ENCODE results near the gene STX11. TPM values are rescaled to one million over a fixed set of nuclear protein-coding genes. Genes with fewer than 3 reads are reported as not detected.

The STX11 gene
- total RNA-seq, 1 experiment from 2014 or later = 0.17 TPM

DNA sequence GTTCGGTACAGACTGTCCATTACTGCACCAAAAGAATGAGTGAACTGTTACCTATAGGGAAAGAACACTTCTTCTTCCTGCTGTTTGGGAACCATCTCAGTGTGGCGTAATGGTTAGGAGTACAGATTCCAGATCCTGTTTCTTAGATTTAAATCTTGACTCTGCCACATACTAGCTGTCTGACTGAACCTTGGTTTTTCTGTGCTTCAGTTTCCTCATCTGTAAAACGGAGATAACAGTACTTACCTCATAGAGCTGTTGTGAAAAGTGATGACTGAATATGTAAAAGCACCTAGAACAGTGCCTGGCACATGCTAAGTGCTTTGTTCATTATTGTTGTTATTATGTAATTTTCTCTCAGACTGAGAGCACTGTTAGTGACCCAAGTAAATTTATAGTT is 39.8 kb downstream of the STX11 start:
- no peak overlapping the region for H3K4me3 Mint-ChIP-seq
- ChIA-PET CTCF (no interaction called here), POLR2A (no interaction called here)
- no peak overlapping the region for H3K27ac Mint-ChIP-seq
- H3K9me3 Mint-ChIP-seq = no peaks in the 10 kb centered on the region
- ATAC-seq = no peak
- no peaks in the 10 kb centered on the region; the same call in 1 of the 2 replicates for H3K27me3 Mint-ChIP-seq (ENCODE audit: low read depth)
- peaks cover 11% of the 10 kb centered on the region for H3K4me1 Mint-ChIP-seq
- DNase-seq (ENCODE audit: low spot score) = no peak
- H3K36me3 Mint-ChIP-seq = no peaks in the 10 kb centered on the region
- TF ChIP-seq, protein P1, sequence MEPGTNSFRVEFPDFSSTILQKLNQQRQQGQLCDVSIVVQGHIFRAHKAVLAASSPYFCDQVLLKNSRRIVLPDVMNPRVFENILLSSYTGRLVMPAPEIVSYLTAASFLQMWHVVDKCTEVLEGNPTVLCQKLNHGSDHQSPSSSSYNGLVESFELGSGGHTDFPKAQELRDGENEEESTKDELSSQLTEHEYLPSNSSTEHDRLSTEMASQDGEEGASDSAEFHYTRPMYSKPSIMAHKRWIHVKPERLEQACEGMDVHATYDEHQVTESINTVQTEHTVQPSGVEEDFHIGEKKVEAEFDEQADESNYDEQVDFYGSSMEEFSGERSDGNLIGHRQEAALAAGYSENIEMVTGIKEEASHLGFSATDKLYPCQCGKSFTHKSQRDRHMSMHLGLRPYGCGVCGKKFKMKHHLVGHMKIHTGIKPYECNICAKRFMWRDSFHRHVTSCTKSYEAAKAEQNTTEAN (CRISPR knock-in tag; IDR thresholded peaks at IDR 0.05) = no peak
- TF ChIP-seq MXD4 (CRISPR knock-in tag; IDR thresholded peaks at IDR 0.05; ENCODE audit: borderline replicate concordance) (no peak), CREB1 (CRISPR knock-in tag; IDR thresholded peaks at IDR 0.05) (no peak), NFE2L1 (CRISPR knock-in tag; IDR thresholded peaks at IDR 0.05) (no peak), NR2C2 (CRISPR knock-in tag; IDR thresholded peaks at IDR 0.05) (no peak), GABPB1 (CRISPR knock-in tag; IDR thresholded peaks at IDR 0.05) (no peak), NFYB (CRISPR knock-in tag; conservative IDR thresholded peaks at IDR 0.05; ENCODE audit: low read depth) (no peak)
- TF ChIP-seq, protein P2, sequence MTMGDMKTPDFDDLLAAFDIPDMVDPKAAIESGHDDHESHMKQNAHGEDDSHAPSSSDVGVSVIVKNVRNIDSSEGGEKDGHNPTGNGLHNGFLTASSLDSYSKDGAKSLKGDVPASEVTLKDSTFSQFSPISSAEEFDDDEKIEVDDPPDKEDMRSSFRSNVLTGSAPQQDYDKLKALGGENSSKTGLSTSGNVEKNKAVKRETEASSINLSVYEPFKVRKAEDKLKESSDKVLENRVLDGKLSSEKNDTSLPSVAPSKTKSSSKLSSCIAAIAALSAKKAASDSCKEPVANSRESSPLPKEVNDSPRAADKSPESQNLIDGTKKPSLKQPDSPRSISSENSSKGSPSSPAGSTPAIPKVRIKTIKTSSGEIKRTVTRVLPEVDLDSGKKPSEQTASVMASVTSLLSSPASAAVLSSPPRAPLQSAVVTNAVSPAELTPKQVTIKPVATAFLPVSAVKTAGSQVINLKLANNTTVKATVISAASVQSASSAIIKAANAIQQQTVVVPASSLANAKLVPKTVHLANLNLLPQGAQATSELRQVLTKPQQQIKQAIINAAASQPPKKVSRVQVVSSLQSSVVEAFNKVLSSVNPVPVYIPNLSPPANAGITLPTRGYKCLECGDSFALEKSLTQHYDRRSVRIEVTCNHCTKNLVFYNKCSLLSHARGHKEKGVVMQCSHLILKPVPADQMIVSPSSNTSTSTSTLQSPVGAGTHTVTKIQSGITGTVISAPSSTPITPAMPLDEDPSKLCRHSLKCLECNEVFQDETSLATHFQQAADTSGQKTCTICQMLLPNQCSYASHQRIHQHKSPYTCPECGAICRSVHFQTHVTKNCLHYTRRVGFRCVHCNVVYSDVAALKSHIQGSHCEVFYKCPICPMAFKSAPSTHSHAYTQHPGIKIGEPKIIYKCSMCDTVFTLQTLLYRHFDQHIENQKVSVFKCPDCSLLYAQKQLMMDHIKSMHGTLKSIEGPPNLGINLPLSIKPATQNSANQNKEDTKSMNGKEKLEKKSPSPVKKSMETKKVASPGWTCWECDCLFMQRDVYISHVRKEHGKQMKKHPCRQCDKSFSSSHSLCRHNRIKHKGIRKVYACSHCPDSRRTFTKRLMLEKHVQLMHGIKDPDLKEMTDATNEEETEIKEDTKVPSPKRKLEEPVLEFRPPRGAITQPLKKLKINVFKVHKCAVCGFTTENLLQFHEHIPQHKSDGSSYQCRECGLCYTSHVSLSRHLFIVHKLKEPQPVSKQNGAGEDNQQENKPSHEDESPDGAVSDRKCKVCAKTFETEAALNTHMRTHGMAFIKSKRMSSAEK (CRISPR knock-in tag; IDR thresholded peaks at IDR 0.05; ENCODE audit: borderline replicate concordance) = no peak
- TF ChIP-seq, protein P3, sequence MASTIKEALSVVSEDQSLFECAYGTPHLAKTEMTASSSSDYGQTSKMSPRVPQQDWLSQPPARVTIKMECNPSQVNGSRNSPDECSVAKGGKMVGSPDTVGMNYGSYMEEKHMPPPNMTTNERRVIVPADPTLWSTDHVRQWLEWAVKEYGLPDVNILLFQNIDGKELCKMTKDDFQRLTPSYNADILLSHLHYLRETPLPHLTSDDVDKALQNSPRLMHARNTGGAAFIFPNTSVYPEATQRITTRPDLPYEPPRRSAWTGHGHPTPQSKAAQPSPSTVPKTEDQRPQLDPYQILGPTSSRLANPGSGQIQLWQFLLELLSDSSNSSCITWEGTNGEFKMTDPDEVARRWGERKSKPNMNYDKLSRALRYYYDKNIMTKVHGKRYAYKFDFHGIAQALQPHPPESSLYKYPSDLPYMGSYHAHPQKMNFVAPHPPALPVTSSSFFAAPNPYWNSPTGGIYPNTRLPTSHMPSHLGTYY (CRISPR knock-in tag; IDR thresholded peaks at IDR 0.05) = no peak

DNA sequence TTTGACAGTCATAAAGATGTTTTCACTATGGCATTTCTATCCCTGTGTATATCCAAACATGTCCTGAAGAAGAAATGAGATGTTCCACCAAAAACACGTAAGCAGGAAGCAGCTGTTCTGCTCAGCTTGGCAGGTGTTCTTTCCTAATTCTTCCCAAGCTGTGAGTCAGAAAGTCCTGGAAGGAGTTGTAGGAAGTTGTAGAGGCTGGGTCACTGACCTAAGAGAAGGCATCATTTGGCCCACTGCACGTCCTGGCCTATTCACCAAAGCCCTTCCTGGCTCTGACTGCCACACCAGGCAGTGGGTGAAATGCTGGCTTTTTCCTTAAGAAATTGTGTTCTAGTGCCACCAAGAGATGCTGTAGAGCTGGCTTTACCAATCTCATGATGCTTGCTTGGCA is 40.3 kb downstream of the STX11 start:
- no peak overlapping the region for H3K27ac Mint-ChIP-seq
- H3K4me3 Mint-ChIP-seq = no peak overlapping the region
- H3K27me3 Mint-ChIP-seq (ENCODE audit: low read depth) = no peaks in the 10 kb centered on the region; the same call in 1 of the 2 replicates
- DNase-seq (ENCODE audit: low spot score) (no peak), ATAC-seq (no peak)
- TF ChIP-seq NR3C1 (CRISPR knock-in tag; conservative IDR thresholded peaks at IDR 0.05; ENCODE audit: low read depth) (no peak), KAT7 (CRISPR knock-in tag; IDR thresholded peaks at IDR 0.05; ENCODE audit: borderline replicate concordance) (no peak), ZNF416 (CRISPR knock-in tag; IDR thresholded peaks at IDR 0.05) (no peak), FOXK1 (CRISPR knock-in tag; IDR thresholded peaks at IDR 0.05) (no peak), ZNF232 (CRISPR knock-in tag; IDR thresholded peaks at IDR 0.05) (no peak), HMGA2 (CRISPR knock-in tag; IDR thresholded peaks at IDR 0.05) (no peak), TP53 (CRISPR knock-in tag; IDR thresholded peaks at IDR 0.05) (no peak), GRHL2 (CRISPR knock-in tag; IDR thresholded peaks at IDR 0.05; ENCODE audit: insufficient replicate concordance, severe bottlenecking) (no peak), MYBL2 (CRISPR knock-in tag; IDR thresholded peaks at IDR 0.05) (no peak), CREB1 (CRISPR knock-in tag; IDR thresholded peaks at IDR 0.05) (no peak), CBFB (CRISPR knock-in tag; IDR thresholded peaks at IDR 0.05; ENCODE audit: low read depth) (no peak), ZNF219 (CRISPR knock-in tag; IDR thresholded peaks at IDR 0.05; ENCODE audit: borderline replicate concordance) (no peak)
- TF ChIP-seq, protein P4, sequence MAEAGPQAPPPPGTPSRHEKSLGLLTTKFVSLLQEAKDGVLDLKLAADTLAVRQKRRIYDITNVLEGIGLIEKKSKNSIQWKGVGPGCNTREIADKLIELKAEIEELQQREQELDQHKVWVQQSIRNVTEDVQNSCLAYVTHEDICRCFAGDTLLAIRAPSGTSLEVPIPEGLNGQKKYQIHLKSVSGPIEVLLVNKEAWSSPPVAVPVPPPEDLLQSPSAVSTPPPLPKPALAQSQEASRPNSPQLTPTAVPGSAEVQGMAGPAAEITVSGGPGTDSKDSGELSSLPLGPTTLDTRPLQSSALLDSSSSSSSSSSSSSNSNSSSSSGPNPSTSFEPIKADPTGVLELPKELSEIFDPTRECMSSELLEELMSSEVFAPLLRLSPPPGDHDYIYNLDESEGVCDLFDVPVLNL (CRISPR knock-in tag; IDR thresholded peaks at IDR 0.05; ENCODE audit: borderline replicate concordance, low read depth) = no peak
- TF ChIP-seq, protein P1 (CRISPR knock-in tag; IDR thresholded peaks at IDR 0.05) = no peak
- TF ChIP-seq, protein P5, sequence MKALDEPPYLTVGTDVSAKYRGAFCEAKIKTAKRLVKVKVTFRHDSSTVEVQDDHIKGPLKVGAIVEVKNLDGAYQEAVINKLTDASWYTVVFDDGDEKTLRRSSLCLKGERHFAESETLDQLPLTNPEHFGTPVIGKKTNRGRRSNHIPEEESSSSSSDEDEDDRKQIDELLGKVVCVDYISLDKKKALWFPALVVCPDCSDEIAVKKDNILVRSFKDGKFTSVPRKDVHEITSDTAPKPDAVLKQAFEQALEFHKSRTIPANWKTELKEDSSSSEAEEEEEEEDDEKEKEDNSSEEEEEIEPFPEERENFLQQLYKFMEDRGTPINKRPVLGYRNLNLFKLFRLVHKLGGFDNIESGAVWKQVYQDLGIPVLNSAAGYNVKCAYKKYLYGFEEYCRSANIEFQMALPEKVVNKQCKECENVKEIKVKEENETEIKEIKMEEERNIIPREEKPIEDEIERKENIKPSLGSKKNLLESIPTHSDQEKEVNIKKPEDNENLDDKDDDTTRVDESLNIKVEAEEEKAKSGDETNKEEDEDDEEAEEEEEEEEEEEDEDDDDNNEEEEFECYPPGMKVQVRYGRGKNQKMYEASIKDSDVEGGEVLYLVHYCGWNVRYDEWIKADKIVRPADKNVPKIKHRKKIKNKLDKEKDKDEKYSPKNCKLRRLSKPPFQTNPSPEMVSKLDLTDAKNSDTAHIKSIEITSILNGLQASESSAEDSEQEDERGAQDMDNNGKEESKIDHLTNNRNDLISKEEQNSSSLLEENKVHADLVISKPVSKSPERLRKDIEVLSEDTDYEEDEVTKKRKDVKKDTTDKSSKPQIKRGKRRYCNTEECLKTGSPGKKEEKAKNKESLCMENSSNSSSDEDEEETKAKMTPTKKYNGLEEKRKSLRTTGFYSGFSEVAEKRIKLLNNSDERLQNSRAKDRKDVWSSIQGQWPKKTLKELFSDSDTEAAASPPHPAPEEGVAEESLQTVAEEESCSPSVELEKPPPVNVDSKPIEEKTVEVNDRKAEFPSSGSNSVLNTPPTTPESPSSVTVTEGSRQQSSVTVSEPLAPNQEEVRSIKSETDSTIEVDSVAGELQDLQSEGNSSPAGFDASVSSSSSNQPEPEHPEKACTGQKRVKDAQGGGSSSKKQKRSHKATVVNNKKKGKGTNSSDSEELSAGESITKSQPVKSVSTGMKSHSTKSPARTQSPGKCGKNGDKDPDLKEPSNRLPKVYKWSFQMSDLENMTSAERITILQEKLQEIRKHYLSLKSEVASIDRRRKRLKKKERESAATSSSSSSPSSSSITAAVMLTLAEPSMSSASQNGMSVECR (CRISPR knock-in tag; IDR thresholded peaks at IDR 0.05; ENCODE audit: borderline replicate concordance) = no peak
- H3K36me3 Mint-ChIP-seq = no peaks in the 10 kb centered on the region
- no peaks in the 10 kb centered on the region for H3K9me3 Mint-ChIP-seq
- ChIA-PET CTCF (no interaction called here), POLR2A (no interaction called here)
- peaks cover 11% of the 10 kb centered on the region for H3K4me1 Mint-ChIP-seq
